IMR-90 (cell line): ENCODE measurements around the gene FOXC2. TPM values are rescaled to one million over a fixed set of nuclear protein-coding genes. Genes with fewer than 3 reads are reported as not detected.
A peak's percentile ranks its signal among the peaks of the same experiment; 100 is the strongest.

Source experiments
- ATAC-seq: fragments of 200-7000 bp; cut with Tn5 transposase; 2 replicates; pipeline ENCODE4 v1.9.1; 2020; ENCODE audit warnings: low read depth, mild to moderate bottlenecking, moderate library complexity
- BruUV-seq: library from RNA; stranded (reverse); fragments of 400-500 nt; replicated peaks from 2 replicates; lab custom pipeline; 2021; lab: Mats Ljungman, UMichigan
- CTCF ChIA-PET: fragments of 300-600 bp; formaldehyde crosslinking; extraction: SDS; loops from one replicate; lab custom pipeline; 2021; ENCODE audit warnings: antibody characterized with exemption; lab: Yijun Ruan, JAX
- POLR2A ChIA-PET: fragments of 300-600 bp; sonication (Branson Sonifier 250); formaldehyde crosslinking; loops from one replicate; lab custom pipeline; 2022; ENCODE audit warnings: antibody characterized with exemption; ENCODE audit not compliant: unreplicated experiment; lab: Charles Lee
- DNase-seq: peaks from one replicate; pipeline ENCODE4 v3.0.0; 2013
- H2AFZ ChIP-seq: replicated peaks from 2 replicates; pipeline ENCODE3; 2013; ENCODE audit warnings: low read length, mild to moderate bottlenecking; ENCODE audit not compliant: poor library complexity
- H2AK5ac ChIP-seq: 2 replicates; pipeline ENCODE4 v1.6.1; 2013; ENCODE audit warnings: low read depth, low read length, inconsistent platforms
- H2AK9ac ChIP-seq: replicated peaks from 2 replicates; pipeline ENCODE3; 2013; ENCODE audit warnings: mild to moderate bottlenecking, low read depth, low read length, moderate library complexity; ENCODE audit not compliant: poor library complexity
- H2BK120ac ChIP-seq: 2 replicates; pipeline ENCODE4 v1.6.1; 2013; ENCODE audit warnings: low read depth, low read length, inconsistent platforms
- H2BK15ac ChIP-seq: 3 replicates; pipeline ENCODE4 v1.6.1; 2013; ENCODE audit warnings: low read depth, low read length, inconsistent platforms
- H2BK20ac ChIP-seq: 2 replicates; pipeline ENCODE4 v1.6.1; 2013; ENCODE audit warnings: low read depth, mild to moderate bottlenecking, inconsistent platforms, low read length, moderate library complexity
- H2BK5ac ChIP-seq: 2 replicates; pipeline ENCODE4 v1.6.1; 2013; ENCODE audit warnings: mild to moderate bottlenecking, low read depth, low read length, inconsistent platforms; ENCODE audit not compliant: poor library complexity, severe bottlenecking
- H3K14ac ChIP-seq: replicated peaks from 2 replicates; pipeline ENCODE4 v1.6.1; 2013; ENCODE audit warnings: low read depth, low read length, inconsistent platforms
- H3K18ac ChIP-seq: 2 replicates; pipeline ENCODE4 v1.6.1; 2013; ENCODE audit warnings: low read depth, low read length, control low read depth
- H3K23ac ChIP-seq: 2 replicates; pipeline ENCODE4 v1.6.1; 2013; ENCODE audit warnings: low read depth, low read length, inconsistent platforms
- H3K27ac ChIP-seq: 2 replicates; pipeline ENCODE4 v1.5.1; 2013; ENCODE audit warnings: mild to moderate bottlenecking, control low read depth, low read length; ENCODE audit not compliant: insufficient read depth
- H3K27me3 ChIP-seq: 2 replicates; pipeline ENCODE4 v1.6.1; 2013; ENCODE audit warnings: low read length; ENCODE audit not compliant: control insufficient read depth, insufficient read depth
- H3K36me3 ChIP-seq: 2 replicates; pipeline ENCODE4 v1.6.1; 2013; ENCODE audit warnings: low read length, mixed read lengths; ENCODE audit not compliant: control insufficient read depth, insufficient read depth
- H3K4ac ChIP-seq: 2 replicates; pipeline ENCODE4 v1.6.1; 2013; ENCODE audit warnings: low read depth, low read length, inconsistent platforms
- H3K4me1 ChIP-seq: 2 replicates; pipeline ENCODE4 v1.6.1; 2013; ENCODE audit warnings: low read length, mixed read lengths; ENCODE audit not compliant: control insufficient read depth, insufficient read depth
- H3K4me2 ChIP-seq: 2 replicates; pipeline ENCODE4 v1.6.1; 2013; ENCODE audit warnings: low read depth, mild to moderate bottlenecking, control low read depth, low read length, moderate library complexity
- H3K4me3 ChIP-seq: 2 replicates; pipeline ENCODE4 v1.5.1; 2013; ENCODE audit warnings: low read depth, mild to moderate bottlenecking, control low read depth, low read length, moderate library complexity; ENCODE audit not compliant: insufficient read depth
- H3K56ac ChIP-seq: 2 replicates; pipeline ENCODE4 v1.6.1; 2013; ENCODE audit warnings: low read length, inconsistent platforms; ENCODE audit not compliant: insufficient read depth; ENCODE audit errors: extremely low read depth
- H3K79me1 ChIP-seq, 2 experiments: 2 replicates each; pipeline ENCODE4 v1.6.1; 2013; ENCODE audit warnings: low read length in 2 of 2, inconsistent platforms in 1 of 2, low read depth in 1 of 2
- H3K9ac ChIP-seq: 2 replicates; pipeline ENCODE4 v1.6.1; 2013; ENCODE audit warnings: low read depth, low read length, control low read depth
- H3K9me1 ChIP-seq: 2 replicates; pipeline ENCODE4 v1.6.1; 2013; ENCODE audit warnings: low read length, inconsistent platforms; ENCODE audit not compliant: insufficient read depth
- H3K9me3 ChIP-seq: 2 replicates; pipeline ENCODE4 v1.6.1; 2013; ENCODE audit warnings: low read length; ENCODE audit not compliant: control insufficient read depth, insufficient read depth
- H4K20me1 ChIP-seq: 2 replicates; pipeline ENCODE4 v1.6.1; 2013; ENCODE audit warnings: low read length, inconsistent platforms; ENCODE audit not compliant: insufficient read depth
- H4K5ac ChIP-seq: 2 replicates; pipeline ENCODE4 v1.6.1; 2013; ENCODE audit warnings: mild to moderate bottlenecking, low read depth, low read length, control low read depth
- H4K8ac ChIP-seq, 2 experiments: 2 replicates each; pipeline ENCODE4 v1.6.1; 2013; ENCODE audit warnings: low read depth in 2 of 2, low read length in 2 of 2, control low read depth in 1 of 2, inconsistent platforms in 1 of 2
- H4K91ac ChIP-seq: 2 replicates; pipeline ENCODE4 v1.6.1; 2013; ENCODE audit warnings: low read depth, low read length, inconsistent platforms; ENCODE audit not compliant: insufficient read depth
- CEBPB ChIP-seq: IDR thresholded peaks from 2 replicates; pipeline ENCODE4 v1.6.1; 2012; ENCODE audit warnings: low read depth, low read length, improper control_type of control experiment
- MAFK ChIP-seq: IDR thresholded peaks from 2 replicates; pipeline ENCODE4 v1.6.1; 2012; ENCODE audit warnings: low read depth, low read length, improper control_type of control experiment
- MAZ ChIP-seq: IDR thresholded peaks from 2 replicates; pipeline ENCODE4 v1.6.1; 2012; ENCODE audit warnings: low read depth, mild to moderate bottlenecking, low read length, improper control_type of control experiment, moderate library complexity, borderline replicate concordance
- MXI1 ChIP-seq: IDR thresholded peaks from 2 replicates; pipeline ENCODE4 v1.6.1; 2012; ENCODE audit warnings: low read depth, mild to moderate bottlenecking, low read length, moderate library complexity, borderline replicate concordance
- NFE2L2 ChIP-seq: fragments of 150-350 bp; IDR thresholded peaks from 2 replicates; pipeline ENCODE4 v1.6.1; 2016; ENCODE audit warnings: low read depth, mild to moderate bottlenecking, low read length
- RCOR1 ChIP-seq: IDR thresholded peaks from 2 replicates; pipeline ENCODE4 v1.6.1; 2012; ENCODE audit warnings: mild to moderate bottlenecking, low read length, improper control_type of control experiment; ENCODE audit not compliant: insufficient replicate concordance
- SMC3 ChIP-seq: fragments of 150-350 bp; IDR thresholded peaks from 2 replicates; pipeline ENCODE4 v1.6.1; 2016; ENCODE audit warnings: low read depth, mild to moderate bottlenecking, antibody characterized with exemption, low read length, moderate library complexity
- WGBS, 2 experiments: methylation state at CpG; one replicate each; pipeline versions ENCODE4 v1.1.5 to v1.1.7; 2013; ENCODE audit warnings: missing lambda C conversion rate in 2 of 2; ENCODE audit not compliant: insufficient read length in 1 of 2; ENCODE audit errors: extremely low coverage in 2 of 2; 5-methylcytosine and 5-hydroxymethylcytosine counted together
- dilution Hi-C: fragments of 300-500 bp; cut with HindIII; formaldehyde crosslinking; loops from one replicate; pipeline ENCODE4 v1.14.3; 2018; ENCODE audit warnings: low sequenced_read_pairs; ENCODE audit not compliant: unreplicated experiment
- in situ Hi-C: fragments of 300-500 bp; cut with MboI; formaldehyde crosslinking; loops from 3 replicates; pipeline ENCODE4 v1.14.3; 2019; ENCODE audit warnings: low sequenced_read_pairs, inconsistent platforms, mixed read lengths
- intact Hi-C: fragments of 100-400 bp; cut with micrococcal nuclease; formaldehyde crosslinking; loops from 2 replicates; pipeline ENCODE4 v1.10.0; 2022
- polyA plus RNA-seq, 3 experiments: library from polyadenylated mRNA; depleted of rRNA; stranded (reverse); fragments of >200 nt; gene quantifications; 2 replicates each; pipeline ENCODE4 v1.2.3, GENCODE V29; 2012; ENCODE audit warnings: low replicate concordance in 1 of 3
- total RNA-seq: library from RNA; depleted of rRNA; stranded (reverse); fragments of >200 nt; gene quantifications from 2 replicates; pipeline ENCODE4 v1.2.3, GENCODE V29; 2012
- TF ChIP-seq, protein P1 (sequence below): fragments of 150-350 bp; IDR thresholded peaks from 2 replicates; pipeline ENCODE4 v1.6.1; 2016; ENCODE audit warnings: low read depth, mild to moderate bottlenecking, low read length, moderate library complexity, borderline replicate concordance

Gene FOXC2
- total and polyA plus RNA-seq, 2 of the 4 experiments (the other 2 are of a cell fraction) = 0.90 to 6.4 TPM

DNA sequence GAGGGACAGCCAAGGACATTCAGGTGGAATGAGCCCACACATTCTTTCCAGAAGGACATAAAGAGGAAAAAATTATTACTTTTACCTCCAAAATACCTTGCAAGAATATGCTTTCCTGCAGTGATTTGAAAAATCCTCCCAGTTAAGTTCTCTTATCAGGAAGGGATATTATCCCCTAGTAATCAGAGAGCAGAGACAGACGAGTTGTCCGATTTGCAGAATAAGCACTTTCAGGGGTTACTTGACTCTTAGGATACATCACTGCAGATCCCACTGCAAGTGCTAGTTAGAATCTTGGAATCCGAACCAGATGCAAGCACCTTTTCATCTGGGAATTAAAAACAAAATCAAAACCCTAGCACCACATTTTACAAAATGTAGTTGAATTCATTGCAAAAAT is 45.3 kb downstream of the FOXC2 start:
- Histone ChIP-seq H3K18ac (no peak overlapping the region), H3K36me3 (no peaks in the 10 kb centered on the region), H3K14ac (peak overlapping the region; percentile 58; the same call in 1 of the 2 replicates), H2BK15ac (peak overlapping the region; percentile 22; the same call in 1 of the 3 replicates), H4K91ac (no peak overlapping the region; the same call in 1 of the 2 replicates), H3K4me2 (no peak overlapping the region; the same call in 1 of the 2 replicates), H4K8ac (peak overlapping the region in 1 of 2 experiments; percentile 93; a peak in 2 of 4 replicates), H2AK9ac (no peak overlapping the region), H3K4ac (peak overlapping the region; percentile 98; the same call in 1 of the 2 replicates), H2AFZ (no peak overlapping the region), H3K4me1 (peaks cover 28% of the 10 kb centered on the region), H3K79me1 (peaks cover 0 to 27% of the 10 kb centered on the region in 2 experiments; a peak in 3 of 4 replicates), H3K9ac (no peak overlapping the region), H3K23ac (0 out of 2 replicates have a peak overlapping the region, but pooled peaks have one; percentile 93), H3K27me3 (no peaks in the 10 kb centered on the region), H3K27ac (no peak overlapping the region), H2BK20ac (peak overlapping the region; percentile 98), H2BK120ac (peak overlapping the region; percentile 98), H3K4me3 (no peak overlapping the region), H3K56ac (no peak overlapping the region), H3K9me3 (no peaks in the 10 kb centered on the region), H4K5ac (no peak overlapping the region), H3K9me1 (peaks cover 33% of the 10 kb centered on the region), H4K20me1 (peaks cover 4% of the 10 kb centered on the region), H2BK5ac (peak overlapping the region; percentile 98), H2AK5ac (no peak overlapping the region)
- intact Hi-C loops (loop anchor here (2.0 to 5.0 kb wide), 2 partner anchors 33 to 50 kb away; partner anchors contain the start of gene FOXL1), in situ Hi-C loops (no loop called here), dilution Hi-C loops (no loop called here)
- TF ChIP-seq CEBPB = no peak
- TF ChIP-seq MXI1 = no peak
- peak; percentile 68 for TF ChIP-seq MAFK
- no peak for TF ChIP-seq RCOR1
- no peak for TF ChIP-seq SMC3
- no peak for TF ChIP-seq MAZ
- TF ChIP-seq, protein P1, sequence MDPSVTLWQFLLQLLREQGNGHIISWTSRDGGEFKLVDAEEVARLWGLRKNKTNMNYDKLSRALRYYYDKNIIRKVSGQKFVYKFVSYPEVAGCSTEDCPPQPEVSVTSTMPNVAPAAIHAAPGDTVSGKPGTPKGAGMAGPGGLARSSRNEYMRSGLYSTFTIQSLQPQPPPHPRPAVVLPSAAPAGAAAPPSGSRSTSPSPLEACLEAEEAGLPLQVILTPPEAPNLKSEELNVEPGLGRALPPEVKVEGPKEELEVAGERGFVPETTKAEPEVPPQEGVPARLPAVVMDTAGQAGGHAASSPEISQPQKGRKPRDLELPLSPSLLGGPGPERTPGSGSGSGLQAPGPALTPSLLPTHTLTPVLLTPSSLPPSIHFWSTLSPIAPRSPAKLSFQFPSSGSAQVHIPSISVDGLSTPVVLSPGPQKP = no peak
- no peak for TF ChIP-seq NFE2L2
- ChIA-PET POLR2A (interaction anchor here (1.0 kb wide), 1 partner anchor 53 kb away, joined by 3 read pairs; no protein-coding TSS in a partner anchor), CTCF (interaction anchor here (0.8 kb wide), 1 partner anchor 149 kb away, joined by 3 read pairs; no protein-coding TSS in a partner anchor)
- no peak for ATAC-seq
- no TSS peak for BruUV-seq
- WGBS, 2 experiments = no CpG with 5 or more reads among the region's 3 CpGs
- no peak for DNase-seq
